Fibroblast of the conjunctiva (primary cell): Measurements from ENCODE around the gene SPTY2D1.
"Not testable (repeated sequence)": the region's sequence is repeated elsewhere in the genome, so short reads cannot be mapped to it uniquely, and the experiment has no call there.

ENCODE experiments used
- DNase-seq: peaks from one replicate; pipeline ENCODE4 v3.0.0-alpha.2; 2010; ENCODE audit warnings: low read depth

SPTY2D1 gene, protein sequence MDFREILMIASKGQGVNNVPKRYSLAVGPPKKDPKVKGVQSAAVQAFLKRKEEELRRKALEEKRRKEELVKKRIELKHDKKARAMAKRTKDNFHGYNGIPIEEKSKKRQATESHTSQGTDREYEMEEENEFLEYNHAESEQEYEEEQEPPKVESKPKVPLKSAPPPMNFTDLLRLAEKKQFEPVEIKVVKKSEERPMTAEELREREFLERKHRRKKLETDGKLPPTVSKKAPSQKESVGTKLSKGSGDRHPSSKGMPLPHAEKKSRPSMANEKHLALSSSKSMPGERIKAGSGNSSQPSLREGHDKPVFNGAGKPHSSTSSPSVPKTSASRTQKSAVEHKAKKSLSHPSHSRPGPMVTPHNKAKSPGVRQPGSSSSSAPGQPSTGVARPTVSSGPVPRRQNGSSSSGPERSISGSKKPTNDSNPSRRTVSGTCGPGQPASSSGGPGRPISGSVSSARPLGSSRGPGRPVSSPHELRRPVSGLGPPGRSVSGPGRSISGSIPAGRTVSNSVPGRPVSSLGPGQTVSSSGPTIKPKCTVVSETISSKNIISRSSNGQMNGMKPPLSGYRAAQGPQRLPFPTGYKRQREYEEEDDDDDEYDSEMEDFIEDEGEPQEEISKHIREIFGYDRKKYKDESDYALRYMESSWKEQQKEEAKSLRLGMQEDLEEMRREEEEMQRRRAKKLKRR

GRCh38 chr11:18634140-18635032 is at the start of gene SPTY2D1:
Gene SPTY2D1 (minus strand): TSS chr11:18634342. CDS start chr11:18634257, 85 bp downstream.
- DNase-seq: peak; percentile 98

- DNase-seq: no peak
These were observed 48.3 kb upstream of the SPTY2D1 start for GRCh38 chr11:18682466-18682865.

- DNase-seq: not testable (repeated sequence)
These were observed 47.8 kb upstream of the SPTY2D1 start for GRCh38 chr11:18681949-18682348.

DNA sequence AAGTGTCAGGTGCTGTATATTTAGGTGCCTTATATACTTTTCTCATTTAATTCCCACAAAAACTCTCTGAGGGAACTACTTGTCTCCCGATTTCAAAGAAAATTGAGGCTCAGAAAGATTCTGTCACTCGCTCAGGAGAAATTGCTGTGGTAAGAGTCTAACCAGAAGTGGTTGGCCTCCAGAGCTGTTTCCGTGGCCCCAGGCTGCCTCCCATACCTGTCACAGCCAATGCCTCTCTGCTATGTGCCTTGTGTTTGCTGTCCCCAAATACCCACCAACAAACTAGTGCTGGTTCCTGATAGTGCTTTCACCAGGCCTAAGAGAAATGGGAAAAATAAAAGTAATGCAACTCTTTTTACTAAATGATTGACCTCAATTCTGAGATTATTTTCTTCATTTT is 43.4 kb upstream of the SPTY2D1 start:
- DNase-seq: no peak

DNA sequence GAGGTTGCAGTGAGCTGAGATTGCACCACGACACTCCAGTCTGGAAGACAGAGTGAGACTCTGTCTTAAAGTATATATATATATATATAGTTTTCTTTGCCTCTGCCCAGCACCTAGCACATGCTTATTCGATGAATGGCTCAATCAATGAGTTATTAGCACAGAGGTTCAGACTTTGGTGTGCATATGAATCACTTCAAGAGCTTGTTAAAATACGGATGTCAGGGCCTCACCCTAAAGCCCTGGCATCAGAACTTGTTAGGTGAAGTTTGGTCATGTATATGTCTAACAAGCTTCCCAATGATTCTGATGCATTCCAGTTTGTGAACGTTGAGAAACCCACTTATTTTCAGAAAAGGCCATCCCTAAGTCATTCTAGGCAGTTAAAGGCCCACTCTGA is 42.7 kb upstream of the SPTY2D1 start:
- DNase-seq: no peak

GRCh38 chr11:18672209-18672608 is 38.1 kb upstream of the SPTY2D1 start:
- not testable (repeated sequence) for DNase-seq

DNA sequence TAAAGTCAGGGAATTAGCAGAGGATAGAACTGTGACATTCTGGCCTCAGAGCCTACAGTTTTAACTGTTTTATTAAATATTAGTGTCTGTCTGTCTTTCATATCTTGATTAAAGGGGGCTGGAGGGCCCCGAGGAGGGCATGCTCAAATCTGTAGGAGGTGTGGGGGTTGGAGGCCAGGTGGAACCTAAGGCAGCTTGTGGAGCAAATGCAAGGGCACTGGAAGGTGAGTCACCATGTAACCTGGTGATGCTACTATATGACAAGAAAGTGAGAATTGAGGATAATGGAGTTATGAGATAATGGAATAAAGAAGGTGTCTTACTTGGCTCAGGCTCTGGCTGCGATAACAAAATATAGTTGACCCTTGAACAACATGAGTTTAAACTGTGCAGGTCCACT is 37.1 kb upstream of the SPTY2D1 start:
- no peak for DNase-seq

- no peak for DNase-seq
These were observed 35.6 kb upstream of the SPTY2D1 start for GRCh38 chr11:18669711-18670110.

- no peak for DNase-seq
These were observed 35.1 kb upstream of the SPTY2D1 start for GRCh38 chr11:18669219-18669596.

DNA sequence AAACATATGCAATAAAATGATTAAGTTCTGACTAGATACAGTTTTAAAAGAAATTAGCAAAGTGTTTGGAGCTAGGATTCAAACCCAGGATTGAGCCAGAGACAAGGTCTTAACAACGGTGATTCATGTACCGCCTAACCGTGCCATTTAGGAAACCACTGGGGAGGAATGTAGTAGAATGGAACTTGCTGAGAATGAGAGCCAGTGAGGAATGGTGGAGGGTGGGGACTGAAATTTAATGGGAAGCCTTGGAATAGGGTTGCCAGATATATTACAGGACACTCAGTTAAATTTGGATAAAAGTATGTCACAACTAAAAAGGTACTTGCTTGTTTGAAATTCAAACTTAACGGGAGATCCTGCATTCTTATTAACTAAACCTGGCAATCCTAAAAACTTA is 34.0 kb upstream of the SPTY2D1 start:
- no peak for DNase-seq

- DNase-seq: not testable (repeated sequence)
These were observed 31.3 kb upstream of the SPTY2D1 start for GRCh38 chr11:18665353-18665872.

- DNase-seq: no peak
These were observed 23.5 kb upstream of the SPTY2D1 start for GRCh38 chr11:18657673-18658072.

GRCh38 chr11:18650859-18651557 is 16.9 kb upstream of the SPTY2D1 start:
- DNase-seq: peak; percentile 50

DNA sequence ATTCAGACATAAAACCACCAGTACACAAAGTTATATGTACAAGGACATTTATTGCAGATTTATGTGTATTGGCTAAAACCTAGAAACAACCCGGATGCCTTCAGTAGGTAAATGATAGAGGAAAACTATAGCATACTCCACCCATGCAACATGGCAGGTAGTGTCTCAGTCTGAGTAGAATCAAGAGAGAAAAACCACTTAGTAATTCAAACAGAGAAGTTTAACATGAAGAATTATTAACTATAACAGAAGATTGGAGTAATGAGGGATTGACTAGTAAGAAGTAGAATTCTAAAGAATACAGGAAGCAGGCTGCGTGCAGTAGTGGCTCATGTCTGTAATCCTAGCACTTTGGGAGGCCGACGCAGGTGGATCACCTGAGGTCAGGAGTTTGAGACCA is 16.2 kb upstream of the SPTY2D1 start:
- no peak for DNase-seq

DNA sequence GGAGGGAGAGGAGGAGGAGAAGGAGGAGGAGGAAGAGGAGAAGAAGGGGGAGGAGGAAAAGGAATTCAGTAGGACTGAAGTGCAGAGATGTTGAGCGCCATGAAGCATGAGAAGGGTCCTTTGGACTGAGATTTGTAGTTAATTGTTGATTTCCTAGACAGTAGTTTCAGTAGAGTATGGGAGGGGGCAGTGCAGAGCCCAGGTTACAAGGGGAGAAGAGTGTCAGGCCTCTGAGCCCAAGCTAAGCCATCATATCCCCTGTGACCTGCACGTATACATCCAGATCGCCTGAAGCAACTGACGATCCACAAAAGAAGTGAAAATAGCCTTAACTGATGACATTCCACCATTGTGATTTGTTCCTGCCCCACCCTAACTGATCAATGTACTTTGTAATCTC is 8.9 kb upstream of the SPTY2D1 start:
- DNase-seq: not testable (repeated sequence)

DNA sequence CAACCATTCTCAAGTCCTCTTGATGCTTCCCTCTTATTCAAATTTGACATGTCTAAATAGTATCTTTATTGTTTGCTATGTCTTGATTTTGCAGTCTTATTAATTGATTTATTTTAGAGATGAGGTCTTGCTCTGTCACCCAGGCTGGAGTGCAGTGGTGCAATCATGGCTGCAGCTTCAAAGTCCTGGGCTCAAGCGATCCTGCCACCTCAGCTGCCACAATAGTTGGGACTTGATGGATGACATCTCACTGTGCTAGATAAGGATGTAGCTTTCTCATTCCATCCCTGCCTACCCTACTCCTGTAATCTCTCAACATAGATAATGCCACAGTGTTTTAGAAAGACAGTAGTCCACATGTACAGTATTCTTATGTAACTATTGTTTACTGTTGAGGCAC is 7.5 kb upstream of the SPTY2D1 start:
- DNase-seq: no peak

DNA sequence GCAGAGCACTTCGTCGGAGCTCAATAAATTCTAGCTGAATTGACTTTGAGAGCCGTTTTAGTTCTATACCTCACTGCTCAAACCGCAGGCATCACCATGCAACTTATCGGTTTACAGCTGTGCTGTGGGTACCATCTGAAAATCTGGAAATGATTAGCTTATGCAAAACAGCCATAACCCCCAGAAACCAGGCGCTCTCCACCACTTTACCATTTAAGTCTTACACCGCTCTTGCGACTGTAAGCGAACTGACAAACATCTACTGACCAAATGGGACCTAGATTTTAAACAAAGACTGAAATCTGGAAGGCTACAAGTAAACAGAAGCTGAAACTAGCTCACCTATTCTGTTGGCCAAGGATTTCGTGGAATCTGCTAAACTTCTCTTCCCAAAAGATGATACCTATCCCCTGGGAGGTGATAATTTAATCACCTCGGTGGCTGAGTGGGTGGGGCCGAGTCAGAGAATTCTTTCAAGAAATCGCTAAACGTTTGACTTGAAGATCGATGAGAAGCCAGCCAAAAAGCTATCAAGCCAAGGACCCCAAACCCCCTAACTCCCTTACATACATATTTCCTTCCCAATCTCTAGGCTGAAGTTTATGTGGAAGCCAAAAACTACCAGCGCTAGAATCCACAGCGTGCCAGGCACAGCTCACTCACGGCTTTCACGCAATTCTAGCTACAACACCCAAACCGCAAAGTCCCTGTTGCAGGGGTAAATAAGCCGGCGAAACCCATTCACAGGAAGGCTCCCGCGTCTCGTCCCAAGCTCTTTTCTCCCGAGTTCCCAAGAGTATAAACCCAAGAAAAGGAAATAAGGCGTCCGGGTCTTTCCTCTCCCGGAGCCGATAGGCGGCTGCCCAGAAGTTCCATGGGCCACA is 644 bp downstream of the SPTY2D1 start:
- DNase-seq: peak; percentile 32

- no peak for DNase-seq
These were observed 1.3 kb downstream of the SPTY2D1 start for GRCh38 chr11:18632841-18633240.

GRCh38 chr11:18624161-18624560 is 10.0 kb downstream of the SPTY2D1 start:
- DNase-seq: no peak

DNA sequence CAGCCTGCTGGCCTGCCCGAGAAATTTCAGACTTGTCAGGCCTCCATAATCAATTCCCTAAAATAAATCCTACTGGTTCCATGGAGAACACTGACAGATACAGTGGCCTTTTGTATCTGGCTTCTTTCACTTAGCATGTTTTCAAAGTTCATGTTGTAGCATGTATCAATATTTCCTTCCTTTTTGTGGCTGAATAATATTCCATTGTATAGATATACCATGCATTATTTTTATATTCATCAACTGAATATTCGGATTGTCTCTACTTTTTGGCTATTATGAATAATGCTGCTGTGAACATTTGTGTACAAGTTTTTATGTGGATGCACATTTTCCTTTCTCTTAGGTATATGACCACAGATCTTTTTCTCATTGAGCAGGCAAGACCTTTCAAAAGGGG is 10.4 kb downstream of the SPTY2D1 start:
- no peak for DNase-seq
